HG03442 (cell line): ENCODE data around the gene METTL15.
"Not testable (repeated sequence)": the region's sequence is repeated elsewhere in the genome, so short reads cannot be mapped to it uniquely, and the experiment has no call there.

ENCODE experiments used
- ATAC-seq: cut with Tn5 transposase; IDR thresholded peaks from one replicate; pipeline ENCODE4 v1.9.1; 2021; ENCODE audit warnings: mild to moderate bottlenecking, moderate library complexity; ENCODE audit not compliant: unreplicated experiment

METTL15 gene

DNA sequence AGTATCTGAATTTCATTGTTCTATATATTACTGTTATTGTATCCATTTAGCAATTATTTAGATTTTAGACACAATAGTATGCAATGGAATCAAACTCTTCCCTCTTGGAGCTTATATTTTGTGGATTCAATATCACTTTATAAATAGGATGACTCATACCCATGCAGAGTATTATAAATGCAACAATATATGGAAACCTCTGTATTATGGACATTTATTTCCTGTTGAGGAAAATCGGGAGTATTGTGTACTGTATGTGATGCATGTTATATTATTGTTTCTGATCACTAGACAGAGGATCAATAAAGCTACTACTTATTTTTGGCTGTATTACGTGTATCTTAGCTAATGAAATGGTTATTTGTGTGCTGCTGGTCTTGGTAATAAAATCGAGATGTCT, 770 bp downstream of the METTL15 start:
- no peak for ATAC-seq

DNA sequence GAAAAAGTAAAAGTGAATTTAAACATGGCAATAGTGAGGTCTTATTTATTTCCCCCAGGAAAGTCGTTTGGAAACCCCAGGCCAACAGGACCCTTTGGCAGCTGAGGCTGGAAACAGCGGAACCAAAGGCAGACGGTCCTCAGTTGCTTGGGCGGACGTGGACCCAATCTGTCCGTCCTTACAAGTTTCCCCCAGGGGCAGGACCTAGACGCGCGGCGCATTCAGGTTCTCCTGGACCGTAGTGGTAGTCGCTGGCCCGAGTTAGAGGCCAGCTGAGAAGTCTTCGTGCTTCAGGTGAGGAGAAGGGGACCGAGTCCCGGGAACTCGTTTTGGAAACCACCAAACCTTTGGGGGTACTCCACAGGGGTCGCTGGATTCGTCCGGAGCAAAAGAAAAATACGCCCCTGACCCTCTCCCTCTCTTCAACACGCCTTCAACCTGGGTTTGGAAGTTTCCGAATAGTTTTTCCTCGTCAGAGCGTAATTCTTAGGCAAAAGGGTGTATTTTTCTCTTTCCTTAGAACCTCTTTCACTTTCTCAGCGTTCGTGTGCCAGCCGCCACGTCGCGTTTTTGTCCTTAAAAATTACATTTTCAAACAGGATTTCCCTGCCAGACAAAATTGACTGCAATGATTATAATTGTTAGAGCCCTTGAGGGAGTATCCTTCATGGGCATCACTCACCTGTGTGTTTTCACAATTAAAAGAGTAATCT, 2.1 kb downstream of the METTL15 start:
- ATAC-seq, result peak; percentile 33

DNA sequence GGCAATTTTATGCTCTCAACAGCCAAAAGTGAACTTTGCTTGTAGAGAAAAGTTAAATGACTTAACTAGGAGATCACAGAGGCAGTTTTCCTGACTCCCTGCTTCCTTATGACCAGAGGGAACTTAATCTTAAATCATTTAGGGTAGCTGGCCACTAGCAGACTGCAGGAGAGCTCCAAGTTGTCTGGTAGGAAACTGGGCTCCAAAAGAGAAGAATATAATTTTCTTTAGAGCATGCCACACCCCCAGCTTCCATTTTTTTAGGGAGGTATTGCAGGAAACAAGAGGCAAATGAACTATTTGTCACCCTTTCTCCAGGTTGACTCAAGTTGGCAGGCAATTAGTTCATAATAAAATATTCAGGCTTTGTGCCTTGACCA, 2.6 kb downstream of the METTL15 start:
- ATAC-seq, result no peak

DNA sequence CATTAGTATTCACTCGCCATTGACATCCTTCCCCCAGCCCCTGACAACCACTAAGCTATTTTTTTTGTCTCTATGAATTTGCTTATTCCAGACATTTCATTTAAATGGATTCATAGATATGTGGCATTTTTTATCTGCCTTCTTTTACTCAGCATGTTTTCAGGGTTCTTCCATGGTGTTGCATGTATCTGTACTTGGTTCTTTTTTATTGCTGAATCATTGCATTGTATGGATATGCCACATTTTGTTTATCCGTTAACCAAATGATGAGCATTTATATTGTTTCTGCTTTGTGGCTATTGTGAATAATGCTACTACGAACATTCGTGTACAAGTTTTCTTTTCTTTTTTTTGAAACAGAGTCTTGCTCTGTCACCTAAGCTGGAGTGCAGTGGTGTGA, 5.9 kb downstream of the METTL15 start:
- no peak for ATAC-seq

DNA sequence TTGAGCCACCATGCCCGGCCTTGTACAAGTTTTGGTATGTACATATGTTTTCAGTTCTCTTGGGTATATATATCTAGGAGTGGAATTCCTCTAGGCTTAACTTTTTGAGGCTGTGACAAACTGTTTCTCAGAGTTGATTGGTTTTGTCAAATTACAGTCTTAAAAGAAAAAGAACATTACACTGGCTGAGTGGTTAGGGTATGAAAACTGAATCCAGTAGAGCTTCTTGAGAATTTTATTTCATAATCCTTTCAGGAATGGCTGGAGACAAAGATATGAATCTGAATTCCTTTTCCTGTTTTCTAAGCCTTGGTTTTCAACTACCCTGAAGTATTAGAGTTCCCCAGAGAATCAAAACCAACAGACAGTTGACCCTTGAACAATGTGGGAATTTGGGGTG, 6.5 kb downstream of the METTL15 start:
- no peak for ATAC-seq

DNA sequence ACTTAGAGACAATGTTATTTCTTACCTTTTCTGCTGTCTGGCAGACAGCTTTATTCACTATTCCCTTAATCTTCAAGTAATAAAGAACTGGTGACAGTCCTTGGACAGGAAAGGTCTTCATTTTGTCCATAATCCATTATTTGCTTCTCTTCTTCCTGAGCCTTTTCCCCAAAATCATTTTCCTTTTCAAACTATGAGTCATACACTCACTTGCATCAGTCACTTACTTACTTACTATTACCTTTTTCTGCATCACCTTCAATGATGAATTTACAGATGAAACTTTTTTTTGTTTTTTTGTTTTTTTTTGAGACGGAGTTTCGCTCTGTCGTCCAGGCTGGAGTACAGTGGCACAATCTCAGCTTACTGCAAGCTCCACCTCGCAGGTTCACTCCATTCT, 9.5 kb downstream of the METTL15 start:
- ATAC-seq, result no peak

DNA sequence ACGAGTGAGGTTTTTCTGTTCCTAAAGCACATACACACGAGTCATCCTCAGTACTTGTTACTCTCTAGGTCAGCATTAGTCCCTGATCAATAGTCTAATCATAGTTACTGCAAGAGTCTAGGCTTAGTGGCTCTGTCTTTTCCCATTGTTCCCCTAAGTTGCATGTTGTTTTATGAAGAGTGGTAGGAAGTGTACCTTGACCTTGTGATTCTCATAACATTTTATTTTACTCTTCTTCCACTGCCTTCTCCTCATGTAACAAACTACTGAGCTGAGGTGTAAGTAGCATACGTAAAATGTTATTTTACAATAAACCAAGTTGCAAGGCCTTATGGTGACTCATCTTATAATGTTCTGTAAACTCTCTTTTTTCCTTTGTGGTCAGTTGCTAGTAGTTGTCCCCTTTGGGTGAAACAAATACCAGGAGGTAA, 15.0 kb downstream of the METTL15 start:
- no peak for ATAC-seq

DNA sequence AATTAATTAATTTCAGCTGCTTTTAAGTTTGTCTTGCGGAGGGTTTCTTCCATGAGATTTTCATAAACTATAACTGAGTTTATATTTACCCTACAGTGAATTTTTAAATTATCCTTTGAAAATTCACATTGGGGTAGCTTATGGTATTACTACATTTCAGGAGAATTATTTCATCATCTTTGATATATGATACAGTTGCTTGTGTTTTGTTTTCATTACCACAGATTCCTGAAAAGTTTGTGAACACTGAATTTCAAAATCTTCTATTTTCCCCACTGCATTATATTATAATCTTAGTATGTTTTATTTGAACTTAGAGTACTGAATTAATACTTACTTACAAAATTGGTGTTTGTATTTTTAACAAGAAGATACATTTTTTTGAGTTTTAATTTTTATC, 24.4 kb downstream of the METTL15 start:
- no peak for ATAC-seq

DNA sequence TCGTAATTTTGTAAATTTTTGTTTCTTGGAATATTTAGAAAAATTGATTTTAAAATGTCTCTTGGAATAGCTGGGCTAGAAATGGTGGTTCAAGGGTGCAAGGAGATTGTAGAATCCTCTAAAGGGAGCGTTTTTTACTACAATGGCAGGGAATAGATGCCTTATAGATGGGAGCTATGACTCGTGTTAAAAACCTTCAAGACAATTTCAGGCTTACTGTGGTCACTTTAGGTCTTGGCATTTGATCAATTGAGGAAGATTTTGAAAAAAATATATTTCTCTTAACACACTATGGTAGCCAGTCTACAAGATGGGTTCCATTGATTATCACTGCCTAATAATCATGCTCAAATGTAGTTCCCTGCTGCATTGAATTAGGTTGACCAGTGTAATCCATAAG, 25.0 kb downstream of the METTL15 start:
- no peak for ATAC-seq

DNA sequence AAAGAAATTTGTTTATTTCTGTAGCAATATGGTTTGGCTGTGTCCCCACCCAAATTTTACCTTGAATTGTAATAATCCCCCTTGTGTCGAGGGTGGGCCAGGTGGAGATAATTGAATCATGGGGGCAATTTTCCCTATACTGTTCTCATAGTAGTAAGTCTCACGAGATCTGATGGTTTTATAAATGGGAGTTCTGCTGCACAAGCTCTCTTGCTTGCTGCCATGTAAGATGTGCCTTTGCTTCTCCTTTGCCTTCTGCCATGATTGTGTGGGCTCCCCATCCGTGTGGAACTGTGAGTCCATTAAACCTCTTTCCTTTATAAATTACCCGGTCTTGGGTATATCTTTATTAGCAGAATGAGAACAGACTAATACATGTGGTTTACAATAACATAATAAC, 28.0 kb downstream of the METTL15 start:
- ATAC-seq, result not testable (repeated sequence)

DNA sequence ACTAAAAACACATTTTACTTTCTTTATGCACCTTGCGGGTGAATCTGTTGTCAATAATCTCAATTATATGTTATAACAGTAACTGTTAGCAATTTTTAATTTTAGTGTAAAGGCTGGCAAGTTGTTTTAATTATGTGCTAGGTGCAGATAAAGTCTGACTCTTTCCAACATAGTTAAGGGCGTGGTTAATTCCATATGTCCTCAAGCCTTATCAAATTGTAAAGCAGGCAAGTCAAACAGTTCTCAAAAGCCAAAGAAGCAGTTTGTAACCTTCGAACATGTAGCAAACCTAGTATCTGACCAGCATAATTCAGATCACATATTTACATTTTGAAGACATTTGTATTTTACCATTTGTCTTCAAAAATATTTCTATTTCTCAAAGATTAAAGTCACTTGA, 29.2 kb downstream of the METTL15 start:
- no peak for ATAC-seq

DNA sequence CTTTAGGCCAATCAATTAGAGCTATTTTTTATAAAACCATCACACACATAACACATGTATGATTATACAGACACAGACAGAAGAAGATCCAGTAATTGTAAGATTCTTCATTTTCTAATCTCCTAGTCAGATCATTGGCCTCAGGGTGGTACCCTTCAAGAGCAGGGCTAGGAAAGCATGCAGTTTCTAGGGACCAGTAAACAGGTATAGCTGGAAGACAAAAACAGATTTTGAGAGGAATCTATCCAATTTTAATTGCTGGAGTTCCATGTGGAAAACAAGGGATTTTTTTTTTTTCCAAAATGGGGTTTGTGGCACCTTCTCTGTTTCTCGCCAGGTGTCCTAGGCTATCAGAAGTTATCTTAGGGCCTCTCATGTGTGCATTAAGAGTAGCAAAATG, 29.6 kb downstream of the METTL15 start:
- no peak for ATAC-seq

DNA sequence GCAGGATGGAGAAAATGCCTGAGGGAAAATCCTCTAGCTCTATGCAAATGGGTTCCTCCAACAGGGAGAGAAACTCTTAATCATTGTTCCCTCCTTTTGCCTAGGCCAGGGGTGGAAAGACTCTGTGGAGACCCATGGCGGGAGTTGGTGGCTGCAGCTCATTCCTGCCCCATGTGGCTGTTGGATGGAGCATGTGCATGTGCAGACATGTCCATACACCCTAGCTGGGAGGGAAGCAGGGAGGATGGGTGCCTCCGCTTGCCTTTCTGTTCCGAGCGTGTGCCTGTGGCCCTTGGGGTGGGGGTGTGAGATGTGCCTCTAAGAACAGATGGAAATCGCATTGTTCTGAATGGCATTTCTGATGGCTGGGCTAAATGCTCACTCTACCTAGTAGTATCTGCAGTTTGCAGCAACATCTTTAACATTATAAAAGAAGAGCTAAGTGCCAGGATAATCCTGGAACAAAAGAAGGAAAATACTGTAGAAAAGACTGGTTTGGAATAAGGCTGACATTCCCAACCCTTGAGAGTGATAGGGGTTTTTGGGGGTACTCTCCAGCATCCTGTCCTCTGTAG, 31.7 kb downstream of the METTL15 start:
- no peak for ATAC-seq

DNA sequence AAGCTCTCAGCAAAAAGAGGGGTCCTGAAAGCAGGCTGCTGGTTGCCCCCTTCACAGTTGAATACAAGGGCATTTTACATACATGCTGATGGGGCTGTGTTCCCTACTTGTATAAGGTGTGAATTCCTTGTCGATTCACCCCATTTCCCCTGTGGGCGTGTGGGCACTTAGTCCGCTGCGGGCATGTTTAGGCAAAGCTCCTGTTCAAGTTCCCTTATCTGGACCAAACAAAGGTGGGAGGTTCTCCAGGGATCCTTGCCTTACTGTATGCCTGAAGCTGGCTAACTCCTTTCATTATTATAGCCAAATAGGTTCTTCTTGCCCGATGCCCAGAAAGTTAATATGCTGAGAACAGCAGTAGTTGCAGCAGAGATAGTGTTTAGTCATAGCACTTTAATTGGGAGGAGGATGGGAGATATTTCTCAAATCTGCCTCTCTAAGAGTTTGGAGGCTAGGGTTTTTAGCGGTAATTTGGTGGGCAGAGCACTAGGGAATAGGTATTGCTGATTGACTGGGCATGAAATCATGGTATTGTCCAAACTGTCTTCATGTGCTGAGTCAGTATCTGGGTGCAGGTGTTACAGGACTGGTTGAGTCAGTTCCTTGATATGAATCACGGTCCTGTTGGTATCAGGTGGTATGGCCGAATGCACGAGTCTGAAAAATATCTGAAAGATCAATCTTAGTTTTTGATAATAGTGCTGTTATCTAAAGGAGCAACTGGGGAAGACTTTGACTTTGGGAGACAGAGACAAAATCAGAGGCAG, 32.7 kb downstream of the METTL15 start:
- ATAC-seq, result no peak

DNA sequence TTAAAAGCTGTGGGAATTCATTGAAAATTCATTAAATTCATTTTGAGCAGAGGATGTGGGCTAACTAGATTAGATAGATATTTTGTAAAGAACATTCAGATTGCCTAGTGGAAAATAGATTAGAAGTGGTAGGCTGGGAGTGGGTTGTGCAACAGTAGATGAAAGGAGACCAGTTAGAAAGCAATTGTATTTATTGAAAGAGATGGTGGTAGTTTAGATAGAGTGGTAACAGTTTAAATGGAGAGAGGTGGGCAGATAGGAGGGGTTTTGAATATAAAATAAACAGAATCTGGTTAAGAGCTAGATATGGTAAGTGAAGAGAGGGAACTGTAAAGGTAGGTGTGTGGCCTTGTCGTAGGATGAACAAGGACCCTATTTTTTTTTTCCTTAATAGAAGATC, 34.5 kb downstream of the METTL15 start:
- ATAC-seq, result no peak

DNA sequence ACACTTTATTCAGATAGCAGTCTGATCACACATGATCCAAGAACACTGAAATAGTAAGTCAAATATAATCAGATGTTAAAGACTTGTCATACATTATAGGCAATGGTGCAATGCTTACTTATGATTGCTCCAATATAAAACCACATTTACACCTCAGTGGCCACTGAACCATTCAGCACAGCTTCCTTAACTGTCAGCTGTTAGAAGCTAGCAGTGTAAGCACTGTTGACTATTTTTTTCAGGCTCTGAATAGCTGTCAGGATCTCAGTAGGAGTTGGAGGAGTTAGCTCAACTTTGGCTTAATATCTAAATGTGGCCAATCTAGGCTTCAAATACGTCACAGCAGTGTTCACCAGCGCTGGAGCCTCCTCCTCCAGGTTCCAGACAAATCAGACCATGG, 36.6 kb downstream of the METTL15 start:
- ATAC-seq, result no peak

DNA sequence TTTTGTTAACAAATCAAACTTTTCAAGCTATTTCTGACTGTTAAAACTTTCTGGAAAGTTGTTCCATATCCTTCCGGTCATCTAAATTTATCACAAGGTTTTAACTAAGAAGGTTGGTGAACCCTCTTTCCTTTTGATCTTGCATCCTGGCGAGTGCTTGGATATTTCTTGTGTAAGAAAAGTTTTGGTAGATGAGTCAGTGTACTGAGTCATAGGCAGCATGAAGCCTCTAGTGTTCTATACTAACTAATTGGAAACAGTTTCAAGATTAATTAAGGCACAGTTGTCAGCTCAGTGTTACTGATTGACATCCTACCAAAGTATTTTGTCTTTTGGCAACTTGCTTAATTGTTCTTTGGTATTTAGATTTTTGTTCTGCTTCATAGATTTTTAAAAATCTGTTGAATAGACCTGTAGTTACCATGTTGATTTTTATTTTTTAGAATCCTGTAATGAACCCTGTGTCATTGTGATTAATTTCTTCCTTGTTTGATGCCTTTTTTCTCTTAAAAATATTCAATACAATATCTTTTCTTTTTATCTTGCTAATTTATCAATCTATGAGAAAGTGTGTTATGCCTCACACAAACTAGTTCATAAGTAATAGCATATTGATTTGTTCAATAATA, 38.0 kb downstream of the METTL15 start:
- no peak for ATAC-seq

DNA sequence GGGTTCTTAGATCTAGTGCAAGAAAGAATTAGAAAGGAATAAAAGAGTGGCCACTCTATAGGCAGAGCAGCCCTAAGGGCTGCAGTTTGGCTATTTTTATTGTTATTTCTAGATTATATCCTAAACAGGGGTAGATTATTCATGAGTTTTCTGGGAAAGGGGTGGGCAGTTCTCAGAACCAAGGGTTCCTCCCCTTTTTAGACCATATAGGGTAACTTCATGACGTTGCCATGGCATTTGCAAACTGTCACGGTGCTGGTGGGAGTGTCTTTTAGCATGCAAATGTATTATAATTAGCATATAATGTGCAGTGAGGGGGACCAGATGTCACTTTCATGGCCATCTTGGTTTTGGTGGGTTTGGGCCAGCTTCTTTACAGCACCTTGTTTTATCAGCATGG, 44.6 kb downstream of the METTL15 start:
- no peak for ATAC-seq

DNA sequence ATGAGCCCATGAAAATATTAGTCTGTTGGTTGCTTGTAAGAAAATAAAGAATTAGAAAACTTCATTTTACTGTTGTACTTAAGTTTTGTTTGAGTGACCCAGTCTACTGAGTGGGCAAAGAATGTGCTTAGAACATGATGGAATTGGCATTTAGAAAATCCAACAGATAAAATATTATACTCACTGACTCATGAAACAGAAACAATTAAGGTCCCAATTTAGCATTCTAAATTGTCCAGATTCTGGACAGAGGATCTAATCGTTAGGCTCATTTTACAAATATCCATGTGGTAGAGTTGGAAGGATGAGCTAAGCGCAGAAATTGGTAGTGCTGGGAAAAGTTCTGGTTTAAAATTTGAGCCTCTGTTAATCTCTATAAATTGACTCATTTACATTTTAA, 45.4 kb downstream of the METTL15 start:
- no peak for ATAC-seq

DNA sequence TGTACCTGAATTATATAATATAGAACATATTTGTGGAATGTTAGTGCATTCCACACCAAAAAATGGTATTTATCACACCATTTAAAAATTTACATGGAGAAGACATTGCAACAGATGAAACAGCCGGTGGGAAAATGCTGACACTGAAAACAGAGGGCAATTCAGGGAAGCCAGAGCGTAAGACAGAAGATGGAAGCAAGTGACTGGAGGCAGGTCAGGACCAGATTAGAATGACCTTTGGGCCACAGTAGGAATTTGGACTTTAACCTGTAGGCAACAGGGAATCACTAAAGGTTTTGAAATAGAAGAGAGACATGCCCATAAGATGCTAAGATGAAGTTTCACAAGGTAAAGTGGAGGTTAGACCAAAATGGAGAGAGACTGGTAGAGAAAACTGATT, 60.5 kb downstream of the METTL15 start:
- ATAC-seq, result no peak

DNA sequence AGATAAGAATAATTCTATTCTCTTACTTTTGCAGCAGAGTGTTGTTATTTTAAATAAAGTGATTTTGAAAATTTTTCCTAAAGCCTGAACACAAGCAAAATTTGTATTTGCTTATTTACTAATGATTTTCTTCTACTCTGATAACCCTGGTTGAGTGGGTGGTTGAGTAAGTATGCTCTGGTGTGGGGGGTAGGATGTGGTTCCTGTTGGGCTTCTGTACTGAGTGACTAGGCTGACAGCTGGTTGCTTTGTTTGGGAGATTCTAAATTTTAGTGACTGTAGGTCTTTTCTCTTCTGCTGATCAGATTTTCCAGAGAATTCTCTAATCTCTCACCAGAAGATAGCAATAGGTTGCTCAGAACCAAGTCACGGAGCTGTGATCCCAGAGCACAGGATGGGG, 61.6 kb downstream of the METTL15 start:
- no peak for ATAC-seq

DNA sequence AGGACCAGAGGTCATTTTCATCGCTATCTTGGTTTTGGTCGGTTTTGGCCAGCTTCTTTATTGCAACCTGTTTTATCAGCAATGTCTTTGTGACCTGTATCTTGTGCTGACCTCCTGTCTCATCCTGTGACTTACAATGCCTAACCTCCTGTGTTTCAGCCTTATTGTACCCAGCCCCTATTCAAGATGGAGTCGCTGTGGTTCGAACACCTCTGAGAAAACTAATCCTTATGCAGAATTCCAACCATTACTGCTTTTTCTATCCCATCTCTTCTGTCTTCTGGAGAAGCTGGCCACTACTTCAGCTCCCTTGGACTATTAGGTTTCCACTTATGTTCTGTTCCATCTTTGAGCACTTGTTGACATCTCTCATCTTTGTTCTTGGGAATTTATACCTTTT, 62.6 kb downstream of the METTL15 start:
- no peak for ATAC-seq
